ENCODE data around the gene ZBTB8A.

DNA sequence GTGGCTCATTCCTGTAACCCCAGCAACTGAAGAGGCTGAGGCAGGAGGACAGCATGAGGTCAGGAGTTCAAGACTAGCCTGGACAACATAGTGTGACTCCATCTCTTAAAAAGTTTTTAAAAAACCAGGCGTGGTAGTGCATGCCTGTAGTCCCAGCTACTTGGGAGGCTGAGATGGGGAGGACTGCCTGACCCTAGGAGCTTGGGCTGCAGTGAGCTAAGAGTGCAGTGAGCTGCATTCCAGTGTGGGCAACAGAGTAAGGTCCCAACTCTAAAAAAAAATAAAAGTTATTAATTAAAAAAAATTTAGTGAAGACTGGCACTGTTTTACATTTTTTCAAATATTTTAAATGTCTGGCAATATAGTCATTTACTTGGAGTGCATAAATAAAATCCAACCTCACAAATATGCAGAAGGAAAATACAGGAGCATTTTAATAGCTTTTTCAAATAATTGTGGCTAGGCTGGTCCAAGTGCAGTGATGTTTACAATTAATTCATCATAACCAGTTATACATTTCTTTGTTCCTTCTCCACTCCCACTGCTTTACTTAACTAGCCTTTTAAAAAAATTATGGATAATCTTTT is 100.4 kb downstream of the ZBTB8A start:
- no peak for TF ChIP-seq POLR2AphosphoS5 (IDR thresholded peaks at IDR 0.05)
- TF ChIP-seq POLR2A (IDR thresholded peaks at IDR 0.05) = no peak
- TF ChIP-seq, protein P1, sequence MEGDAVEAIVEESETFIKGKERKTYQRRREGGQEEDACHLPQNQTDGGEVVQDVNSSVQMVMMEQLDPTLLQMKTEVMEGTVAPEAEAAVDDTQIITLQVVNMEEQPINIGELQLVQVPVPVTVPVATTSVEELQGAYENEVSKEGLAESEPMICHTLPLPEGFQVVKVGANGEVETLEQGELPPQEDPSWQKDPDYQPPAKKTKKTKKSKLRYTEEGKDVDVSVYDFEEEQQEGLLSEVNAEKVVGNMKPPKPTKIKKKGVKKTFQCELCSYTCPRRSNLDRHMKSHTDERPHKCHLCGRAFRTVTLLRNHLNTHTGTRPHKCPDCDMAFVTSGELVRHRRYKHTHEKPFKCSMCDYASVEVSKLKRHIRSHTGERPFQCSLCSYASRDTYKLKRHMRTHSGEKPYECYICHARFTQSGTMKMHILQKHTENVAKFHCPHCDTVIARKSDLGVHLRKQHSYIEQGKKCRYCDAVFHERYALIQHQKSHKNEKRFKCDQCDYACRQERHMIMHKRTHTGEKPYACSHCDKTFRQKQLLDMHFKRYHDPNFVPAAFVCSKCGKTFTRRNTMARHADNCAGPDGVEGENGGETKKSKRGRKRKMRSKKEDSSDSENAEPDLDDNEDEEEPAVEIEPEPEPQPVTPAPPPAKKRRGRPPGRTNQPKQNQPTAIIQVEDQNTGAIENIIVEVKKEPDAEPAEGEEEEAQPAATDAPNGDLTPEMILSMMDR (IDR thresholded peaks at IDR 0.05) = no peak
- no peak for TF ChIP-seq EP300 (IDR thresholded peaks at IDR 0.05; ENCODE audit: low read depth)

Data from transverse colon (tissue), 4 donors.